Stimulated activated CD4-positive, alpha-beta T cell treated with anti-CD3 and anti-CD28 coated beads, Interleukin-4, amount 100 ng/mL, for 48 hours (primary cell): Measurements from ENCODE around the gene MIDN.
"Not testable (repeated sequence)": the region's sequence is repeated elsewhere in the genome, so short reads cannot be mapped to it uniquely, and the experiment has no call there.

Source experiments
- DNase-seq, 2 donors: peaks; one replicate each; pipeline ENCODE4 v3.0.0-alpha.2; 2020; ENCODE audit warnings: low read depth in 2 of 2

MIDN gene

GRCh38 chr19:1246265-1247087, 1.9 kb upstream of the MIDN start:
- not testable (repeated sequence) for DNase-seq

DNA sequence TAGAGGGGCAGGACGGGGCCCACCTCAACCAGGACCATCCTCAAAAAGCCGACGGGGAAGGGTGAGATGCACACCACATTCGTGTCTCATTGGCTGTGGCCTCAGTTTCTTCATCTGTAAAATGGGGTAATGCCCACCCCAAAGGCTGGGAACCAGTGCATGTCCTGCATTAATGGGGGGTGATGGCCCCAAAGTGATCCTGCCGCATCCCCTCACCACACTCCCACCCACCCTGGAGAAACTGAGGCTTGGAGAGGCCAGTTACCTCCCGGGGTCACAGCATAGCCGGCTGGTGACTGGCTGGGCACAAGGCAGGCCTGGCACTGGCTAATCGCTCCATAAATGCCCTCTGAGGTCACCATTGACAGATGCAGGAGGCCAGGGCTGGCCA, 640 bp upstream of the MIDN start:
- DNase-seq: no peak

DNA sequence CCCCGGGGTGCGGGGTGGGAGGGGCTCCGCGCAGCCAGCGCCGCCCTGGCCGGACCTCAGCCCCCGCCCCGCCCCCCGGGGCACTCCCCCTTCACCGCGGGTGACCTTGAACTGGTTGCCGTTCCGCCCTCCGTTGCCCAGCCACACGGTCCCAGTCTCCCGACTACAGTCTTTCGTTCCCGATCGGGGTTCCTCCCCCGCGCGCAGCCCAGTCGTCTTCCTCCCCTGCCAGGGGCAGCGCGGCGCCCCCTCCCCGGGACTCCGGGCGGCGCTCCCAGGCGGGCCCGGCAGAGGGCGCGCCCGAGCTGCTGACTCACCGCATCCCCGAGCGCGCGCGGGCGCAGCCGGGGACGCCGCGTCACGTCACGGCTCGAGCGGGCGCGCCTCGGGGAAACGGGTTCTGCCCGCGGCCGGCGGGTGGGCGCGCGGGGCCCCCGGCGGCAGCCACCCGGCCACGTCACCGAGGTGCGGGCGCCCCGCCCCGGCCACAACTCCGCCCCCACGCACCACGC, 459 bp downstream of the MIDN start:
- DNase-seq: peak; percentile 72

DNA sequence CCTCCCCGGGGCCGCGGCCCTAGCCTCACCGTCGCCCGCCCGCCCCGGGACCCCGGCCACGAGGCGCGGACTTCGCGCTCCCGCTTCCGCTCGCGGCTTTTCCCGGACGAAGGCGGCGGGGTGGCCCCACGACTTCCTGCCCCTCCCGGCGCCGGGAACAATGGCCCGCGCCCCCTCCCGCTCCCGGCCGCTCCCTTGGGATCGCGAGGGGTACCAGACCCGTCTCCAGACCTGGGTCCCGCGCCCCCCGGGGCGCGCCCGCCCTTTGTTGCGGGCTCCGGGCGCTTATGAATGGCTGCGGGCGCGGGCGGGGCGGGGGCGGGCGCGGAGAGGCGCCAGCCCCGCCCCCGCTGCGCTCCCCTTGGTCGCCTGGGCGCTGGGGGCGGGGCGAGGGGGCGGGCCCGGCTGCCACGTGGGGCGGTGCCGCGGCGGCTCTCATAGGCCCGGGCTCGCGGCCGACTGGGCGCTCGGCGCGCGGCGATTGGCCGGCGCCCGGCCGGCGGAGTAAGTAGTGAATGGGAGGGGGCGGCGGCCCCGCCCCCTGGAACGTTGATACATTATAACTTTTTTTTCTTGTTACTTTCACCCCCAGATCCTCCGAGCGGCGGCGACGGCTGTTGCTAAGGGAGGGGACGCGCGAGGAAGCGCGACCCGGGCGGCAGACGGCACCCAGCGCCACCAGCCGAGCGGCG, 1.1 kb downstream of the MIDN start:
- peak; percentile 92 to 96 for DNase-seq

DNA sequence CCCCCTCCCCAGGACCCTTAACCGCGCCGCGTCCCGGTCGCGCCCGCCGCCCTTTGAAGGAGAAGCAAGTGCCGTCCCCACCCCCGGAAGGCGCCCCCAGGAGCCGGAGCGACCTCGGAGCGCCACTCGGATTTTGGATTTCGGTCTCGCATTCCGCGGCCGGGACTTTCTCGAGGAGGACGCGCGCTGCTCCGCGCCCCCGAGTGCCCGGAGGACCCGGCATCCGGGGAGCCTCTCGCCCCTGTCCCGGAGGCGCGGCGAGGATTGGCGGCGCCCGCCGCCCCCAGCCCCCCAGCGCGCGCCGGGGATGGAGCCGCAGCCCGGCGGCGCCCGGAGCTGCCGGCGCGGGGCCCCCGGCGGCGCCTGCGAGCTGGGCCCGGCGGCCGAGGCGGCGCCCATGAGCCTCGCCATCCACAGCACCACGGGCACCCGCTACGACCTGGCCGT, 1.6 kb downstream of the MIDN start:
- DNase-seq: no peak

GRCh38 chr19:1250437-1251260, 2.3 kb downstream of the MIDN start:
- DNase-seq: no peak

DNA sequence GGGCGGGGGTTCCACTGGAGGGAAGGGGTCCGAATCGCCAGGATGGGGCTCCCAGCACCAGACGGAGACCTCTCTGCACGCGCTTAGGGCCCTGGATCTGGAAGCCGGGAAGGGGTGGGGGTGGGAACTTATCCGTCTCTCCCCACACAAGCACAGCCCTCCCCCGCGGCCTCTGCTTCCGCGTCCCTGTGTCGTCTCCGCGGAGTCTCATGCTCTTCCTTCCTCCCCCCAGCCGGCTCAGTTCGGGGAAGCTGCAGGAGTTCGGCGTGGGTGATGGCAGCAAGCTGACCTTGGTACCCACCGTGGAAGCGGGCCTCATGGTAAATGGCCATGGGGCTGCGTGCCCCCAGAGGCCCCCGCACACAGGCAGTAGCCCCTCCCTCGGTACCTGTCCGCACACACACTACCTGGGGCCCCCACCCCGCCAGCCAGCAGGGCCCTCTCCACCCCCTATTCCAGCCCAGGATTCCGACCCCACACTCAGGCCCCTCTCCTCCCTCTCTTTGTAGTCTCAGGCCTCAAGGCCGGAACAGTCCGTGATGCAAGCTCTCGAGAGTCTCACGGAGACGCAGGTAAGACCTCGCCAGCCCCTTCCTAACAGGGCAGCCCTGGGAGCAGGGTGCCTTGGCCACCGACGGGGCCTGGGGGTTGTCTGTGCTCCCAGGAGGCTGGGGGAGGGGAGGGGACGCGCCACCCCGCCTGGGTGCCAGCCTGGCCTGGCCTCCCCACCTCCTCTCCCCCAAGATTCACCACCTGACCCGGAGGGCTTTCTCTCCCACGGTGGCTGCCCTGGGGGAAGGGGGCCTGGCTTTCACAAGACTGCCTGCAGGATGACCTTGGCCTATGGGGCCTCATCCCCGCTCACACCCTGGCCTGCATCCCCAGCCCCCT, 3.2 kb downstream of the MIDN start:
- peak in 1 of 2 donors; percentile 67 for DNase-seq

DNA sequence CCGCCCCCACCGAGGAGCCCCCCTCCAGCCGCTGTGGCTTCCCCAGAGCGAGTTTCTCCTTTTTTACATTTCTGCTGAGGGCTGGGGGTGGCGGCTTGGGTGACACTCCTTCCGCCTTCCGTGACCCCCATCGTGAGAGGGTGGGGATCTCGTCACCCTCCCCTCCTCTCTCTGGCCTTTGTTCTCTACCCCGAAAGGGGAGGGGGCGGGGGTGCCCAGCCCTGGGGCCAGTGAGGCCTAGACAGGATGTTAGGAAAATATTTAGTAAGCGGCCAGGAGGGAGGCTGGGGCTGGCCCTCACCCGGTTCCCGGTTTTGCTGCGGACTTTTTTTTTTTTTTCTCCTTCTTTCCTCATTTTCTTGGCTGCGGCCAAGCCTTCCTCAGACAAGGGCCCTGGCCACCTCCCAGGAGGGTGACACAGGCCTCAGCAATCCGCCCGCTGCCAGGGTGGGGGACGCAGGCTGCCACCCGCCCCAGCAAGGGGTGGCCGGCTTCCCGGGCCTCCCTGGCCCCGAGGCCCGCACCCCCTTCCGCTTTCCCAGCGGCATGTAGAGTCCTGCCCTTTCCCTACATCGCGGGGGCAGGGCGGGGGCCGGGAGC, 3.9 kb downstream of the MIDN start:
- peak in 1 of 2 donors; percentile 46 for DNase-seq

DNA sequence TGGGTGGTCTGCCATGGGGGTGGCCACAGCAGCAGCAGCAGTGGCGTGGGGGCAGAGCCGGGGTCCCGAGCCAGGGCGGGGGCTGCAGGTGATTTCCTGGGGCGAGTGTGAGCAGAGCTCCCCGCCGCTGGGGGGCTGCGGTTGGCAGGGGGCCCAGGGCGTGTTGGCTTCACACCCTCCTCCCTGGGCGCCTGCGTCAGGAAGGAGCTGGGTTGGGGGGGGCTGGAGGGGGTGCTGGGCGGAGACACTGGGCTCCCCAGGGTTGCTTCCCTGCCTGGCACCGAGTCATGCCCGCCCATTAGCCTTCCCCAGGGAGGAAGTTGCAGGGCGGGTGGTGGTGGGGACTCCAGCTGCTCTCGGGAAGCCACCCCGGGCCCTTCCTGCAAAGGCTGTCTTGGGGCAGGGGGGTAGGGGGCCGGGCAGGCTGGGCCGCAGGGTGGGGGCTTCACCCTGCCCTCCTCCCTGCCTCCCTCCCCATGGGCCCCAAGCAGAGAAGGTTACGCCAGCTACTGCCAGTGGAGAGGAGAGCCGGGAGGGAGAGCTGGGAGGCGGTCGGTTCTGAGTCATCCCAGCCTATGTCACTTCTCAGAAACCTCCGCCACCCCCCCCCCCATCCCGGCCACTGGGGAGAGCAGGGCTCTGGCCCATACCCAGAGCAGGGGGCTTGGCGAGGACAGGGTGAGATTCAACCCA, 4.6 kb downstream of the MIDN start:
- DNase-seq: peak in 1 of 2 donors; percentile 75

DNA sequence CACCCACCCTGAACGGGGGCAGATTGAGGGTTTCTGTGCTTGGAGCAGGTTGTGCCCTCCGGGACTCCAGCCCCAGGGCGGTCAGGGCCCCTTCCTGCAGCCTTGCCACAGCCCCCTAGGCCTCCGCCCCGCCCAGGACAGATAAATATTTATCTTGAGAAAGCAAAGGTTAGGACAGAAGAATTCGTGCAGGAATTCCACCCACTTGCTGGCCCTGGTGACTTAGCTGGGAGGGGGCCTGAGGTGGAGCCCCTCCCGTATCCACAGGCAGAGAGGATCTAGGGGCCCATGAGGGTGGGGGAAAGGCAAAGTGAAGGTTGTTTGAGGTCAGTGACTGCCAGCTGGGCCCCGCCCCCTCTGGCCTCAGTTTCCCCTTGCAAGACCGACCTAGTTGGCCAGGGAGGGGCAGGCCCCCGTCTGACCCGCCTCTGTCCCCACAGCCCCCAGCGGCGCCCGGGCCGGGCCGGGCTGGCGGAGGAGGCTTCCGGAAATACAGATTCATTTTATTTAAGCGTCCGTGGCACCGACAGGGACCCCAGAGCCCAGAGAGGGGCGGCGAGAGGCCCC, 5.2 kb downstream of the MIDN start:
- DNase-seq: no peak

GRCh38 chr19:1254081-1254527, 5.7 kb downstream of the MIDN start:
- no peak for DNase-seq

DNA sequence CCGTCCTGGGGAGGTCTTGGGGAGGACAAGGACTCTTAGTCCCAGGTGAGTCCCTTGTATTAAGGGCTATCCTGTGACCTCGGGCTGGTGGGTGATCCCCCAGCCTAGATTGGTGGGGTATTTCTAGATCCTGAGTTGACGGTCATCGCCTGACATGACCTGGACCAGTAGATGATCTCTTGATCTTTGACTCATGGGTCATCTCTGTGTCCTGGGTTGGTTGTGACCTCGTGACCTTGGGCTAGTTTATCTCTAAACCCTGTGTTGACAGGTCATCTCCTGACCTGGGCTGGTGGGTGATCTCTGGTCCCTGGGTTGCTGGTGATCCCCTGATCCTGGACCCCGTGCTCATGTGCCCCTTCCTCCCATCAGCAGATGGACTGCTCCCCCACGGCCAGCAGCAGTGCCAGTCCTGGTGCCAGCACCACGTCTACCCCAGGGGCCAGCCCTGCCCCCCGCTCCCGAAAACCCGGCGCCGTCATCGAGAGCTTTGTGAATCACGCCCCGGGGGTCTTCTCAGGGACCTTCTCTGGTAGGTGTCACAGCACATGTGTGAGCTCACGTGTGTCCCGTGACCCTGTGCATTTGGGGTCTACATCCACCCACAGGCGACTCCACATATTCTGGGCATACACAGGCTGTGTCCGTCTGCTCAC, 6.3 kb downstream of the MIDN start:
- DNase-seq: no peak

DNA sequence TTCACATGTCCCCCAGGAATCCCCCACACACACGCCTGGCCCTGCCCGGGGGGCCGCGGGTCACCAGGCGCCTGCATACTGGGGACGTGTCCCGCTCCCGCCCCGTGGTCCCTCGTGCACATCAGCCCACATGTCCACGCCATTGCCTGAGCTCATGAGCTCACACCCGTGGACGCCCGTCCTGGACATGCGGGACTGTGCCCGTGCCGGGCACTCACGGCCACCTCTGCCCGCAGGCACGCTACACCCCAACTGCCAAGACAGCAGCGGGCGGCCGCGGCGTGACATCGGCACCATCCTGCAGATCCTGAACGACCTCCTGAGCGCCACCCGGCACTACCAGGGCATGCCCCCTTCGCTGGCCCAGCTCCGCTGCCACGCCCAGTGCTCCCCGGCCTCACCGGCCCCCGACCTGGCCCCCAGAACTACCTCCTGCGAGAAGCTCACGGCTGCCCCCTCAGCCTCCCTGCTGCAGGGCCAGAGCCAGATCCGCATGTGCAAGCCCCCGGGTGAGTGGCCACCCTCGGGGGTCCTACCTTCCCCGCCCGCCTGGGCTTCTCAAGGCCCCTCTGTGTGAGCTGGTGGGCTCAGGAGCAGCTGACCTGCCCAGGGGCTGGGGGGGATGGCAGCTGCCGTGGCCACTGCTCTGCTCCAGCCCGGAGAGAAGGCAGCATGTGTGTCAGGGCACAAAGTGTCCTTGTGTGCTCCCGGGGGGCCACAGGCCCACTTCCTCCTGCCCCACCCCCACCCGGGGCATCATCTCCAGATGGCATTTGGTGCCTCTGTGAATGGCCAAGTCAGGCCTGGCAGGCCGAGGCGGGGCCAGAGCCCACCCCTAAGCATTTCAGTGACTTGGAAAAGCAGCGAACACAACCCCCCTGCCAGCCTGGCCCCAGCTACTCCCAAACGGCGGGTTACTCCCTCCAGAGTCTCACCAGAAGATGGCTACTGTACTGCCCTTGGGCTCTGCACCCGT, 7.1 kb downstream of the MIDN start:
- DNase-seq: no peak

DNA sequence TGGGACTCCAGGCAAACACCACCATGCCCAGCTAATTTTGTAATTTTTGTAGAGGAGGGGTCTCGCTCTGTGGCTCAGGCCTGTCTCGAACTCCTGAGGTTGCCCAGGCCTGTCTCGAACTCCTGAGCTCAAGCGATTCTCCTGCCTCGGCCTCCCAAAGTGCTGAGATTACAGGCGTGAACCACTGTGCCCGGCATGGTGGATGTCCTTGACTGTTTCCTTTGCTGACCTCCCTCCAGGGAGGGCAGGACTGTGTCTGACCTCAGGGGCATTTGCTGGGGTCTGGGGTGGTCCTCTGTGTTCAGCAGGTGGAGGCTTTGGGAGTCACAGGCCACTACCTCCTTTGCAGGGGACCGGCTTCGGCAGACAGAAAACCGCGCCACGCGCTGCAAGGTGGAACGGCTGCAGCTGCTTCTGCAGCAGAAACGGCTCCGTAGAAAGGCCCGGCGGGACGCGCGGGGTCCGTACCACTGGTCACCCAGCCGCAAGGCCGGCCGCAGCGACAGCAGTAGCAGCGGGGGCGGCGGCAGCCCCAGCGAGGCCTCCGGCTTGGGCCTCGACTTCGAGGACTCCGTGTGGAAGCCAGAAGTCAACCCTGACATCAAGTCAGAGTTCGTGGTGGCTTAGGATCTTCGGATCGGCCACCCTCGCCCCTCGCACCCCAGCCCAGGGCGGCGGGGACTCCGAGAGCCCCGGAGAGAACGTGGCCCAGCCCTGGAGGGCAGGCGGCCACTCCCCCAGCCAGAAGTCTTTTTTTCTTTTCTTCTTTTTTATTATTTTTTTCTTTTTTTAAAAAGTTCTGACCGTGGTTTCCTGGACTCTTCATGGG, 8.5 kb downstream of the MIDN start:
- DNase-seq: no peak

- no peak for DNase-seq
Observed at GRCh38 chr19:1257475-1258162, 9.2 kb downstream of the MIDN start.

GRCh38 chr19:1258163-1258492, 9.7 kb downstream of the MIDN start:
- DNase-seq: no peak
